22Rv1 (cell line): Measurements from ENCODE around the gene UNK.

Source experiments
- CTCF ChIP-seq: fragments of 450-650 bp; IDR thresholded peaks from 2 replicates; pipeline ENCODE4 v1.5.1; 2017; ENCODE audit warnings: mild to moderate bottlenecking
- ZFX ChIP-seq: fragments of 450-650 bp; IDR thresholded peaks from 2 replicates; pipeline ENCODE4 v1.6.1; 2017; ENCODE audit warnings: antibody characterized with exemption, borderline replicate concordance

DNA sequence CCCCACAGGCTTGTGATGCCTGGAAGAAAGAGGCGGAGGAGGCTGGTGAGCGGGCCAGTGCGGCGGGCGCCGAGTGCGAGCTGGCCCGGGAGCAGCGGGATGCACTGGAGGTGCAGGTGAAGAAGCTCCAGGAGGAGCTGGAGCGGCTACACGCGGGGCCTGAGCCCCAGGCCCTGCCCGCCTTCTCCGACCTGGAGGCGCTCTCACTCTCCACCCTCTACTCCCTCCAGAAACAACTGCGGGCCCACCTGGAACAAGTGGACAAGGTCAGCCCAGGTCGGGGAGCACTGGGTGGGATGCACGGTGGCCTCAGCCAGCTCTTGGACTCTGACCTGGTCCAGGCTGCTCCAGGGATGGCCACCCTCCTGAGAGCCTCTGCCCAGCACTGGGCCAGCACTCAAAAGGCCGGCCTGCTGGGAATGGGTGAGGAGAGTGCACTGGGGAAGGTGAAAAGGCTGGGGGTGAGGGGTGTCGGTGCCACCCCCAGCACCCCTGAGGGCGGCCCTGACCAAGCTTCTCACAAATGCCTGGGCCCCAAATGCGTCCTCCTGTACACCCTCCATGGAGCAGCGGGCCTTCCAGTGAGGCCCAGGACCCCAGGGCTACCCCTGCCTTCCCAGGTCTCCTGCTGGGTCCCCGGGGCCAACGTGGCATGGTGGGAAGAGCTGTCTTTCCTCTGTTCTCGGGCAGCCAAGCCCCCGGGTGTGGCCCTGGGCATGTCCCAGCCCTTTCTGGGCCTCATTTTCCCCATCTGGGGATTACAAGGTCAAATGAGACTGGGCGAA lies 38.8 kb downstream of the UNK start:
- TF ChIP-seq CTCF, result no peak
- no peak for TF ChIP-seq ZFX
